Naive thymus-derived CD8-positive, alpha-beta T cell (primary cell): ENCODE measurements around the gene ENOSF1. TPM values are rescaled to one million over a fixed set of nuclear protein-coding genes. Genes with fewer than 3 reads are reported as not detected.

Experiments
- ATAC-seq, 2 donors: fragments of 150-1000 bp; cut with Tn5 transposase in 1 of 2; sonication (Bioruptor Pico), chemical (Tn5 transposase) in 1 of 2; 1 replicate in 1 of 2; 2 replicates in 1 of 2; pipeline ENCODE4 v1.10.0; 2021; ENCODE audit warnings: mild to moderate bottlenecking in 2 of 2, moderate library complexity in 2 of 2
- POLR2A ChIA-PET: fragments of 350-600 bp; sonication (Branson Sonifier 250); formaldehyde crosslinking; loops from one replicate; lab custom pipeline; 2021; ENCODE audit warnings: antibody characterized with exemption; lab: Charles Lee
- DNase-seq, 10 donors: peaks; one replicate each; pipeline versions ENCODE4 v3.0.0 to v3.0.0-alpha.2; 2020 to 2022
- H3K27ac Mint-ChIP-seq, 10 donors: one replicate each; pipeline ENCODE4 v1.8.0; 2020 to 2022; ENCODE audit warnings: mild to moderate bottlenecking in 10 of 10, mixed read lengths in 10 of 10, moderate library complexity in 4 of 10, inconsistent platforms in 1 of 10
- H3K27me3 Mint-ChIP-seq, 5 donors: one replicate each; pipeline ENCODE4 v1.8.0; 2021 to 2022; ENCODE audit warnings: mixed read lengths in 5 of 5
- H3K36me3 Mint-ChIP-seq, 3 donors: one replicate each; pipeline ENCODE4 v1.8.0; 2020 to 2022; ENCODE audit warnings: mixed read lengths in 3 of 3, mild to moderate bottlenecking in 2 of 3, inconsistent platforms in 1 of 3
- H3K4me1 Mint-ChIP-seq, 4 donors: one replicate each; pipeline ENCODE4 v1.8.0; 2021 to 2022; ENCODE audit warnings: mixed read lengths in 4 of 4
- H3K4me3 Mint-ChIP-seq, 10 donors: one replicate each; pipeline ENCODE4 v1.8.0; 2020 to 2022; ENCODE audit warnings: mild to moderate bottlenecking in 10 of 10, mixed read lengths in 10 of 10, moderate library complexity in 6 of 10, inconsistent platforms in 1 of 10
- H3K9me3 Mint-ChIP-seq, 9 donors: one replicate each; pipeline ENCODE4 v1.8.0; 2020 to 2022; ENCODE audit warnings: mixed read lengths in 9 of 9, mild to moderate bottlenecking in 3 of 9, inconsistent platforms in 1 of 9, moderate library complexity in 1 of 9
- polyA plus RNA-seq, 3 donors: library from polyadenylated mRNA; unstranded; fragments of 300-500 nt; fragmentation: Illumina TruSeq; gene quantifications; one replicate each; pipeline ENCODE4 v1.2.3, GENCODE V29; 2021
- total RNA-seq, 8 experiments: library from RNA in 2 of 8; stranded (reverse) in 2 of 8; gene quantifications; one replicate each; pipeline ENCODE4 v1.2.3 and lab custom pipeline; 2021 to 2026

ENOSF1 gene
- total and polyA plus RNA-seq, 5 experiments from 2014 or later = 8.2 to 123 (median 13.8) TPM

- no peak overlapping the region for H3K4me3 Mint-ChIP-seq
- peaks cover 0 to 3% (median under 1%) of the 10 kb centered on the region in 4 donors for H3K4me1 Mint-ChIP-seq
- ATAC-seq = no peak
- peaks cover 16 to 40% (median 28%) of the 10 kb centered on the region in 3 donors for H3K36me3 Mint-ChIP-seq
- no peaks in the 10 kb centered on the region for H3K27me3 Mint-ChIP-seq
- POLR2A ChIA-PET = no interaction called here
- no peak for DNase-seq
- H3K9me3 Mint-ChIP-seq = peaks cover 0 to 6% (median 0%) of the 10 kb centered on the region in 9 donors
- peak overlapping the region in 1 of 10 donors; percentile 4 for H3K27ac Mint-ChIP-seq
Observed at GRCh38 chr18:668260-668659, 44.2 kb downstream of the ENOSF1 start.

DNA sequence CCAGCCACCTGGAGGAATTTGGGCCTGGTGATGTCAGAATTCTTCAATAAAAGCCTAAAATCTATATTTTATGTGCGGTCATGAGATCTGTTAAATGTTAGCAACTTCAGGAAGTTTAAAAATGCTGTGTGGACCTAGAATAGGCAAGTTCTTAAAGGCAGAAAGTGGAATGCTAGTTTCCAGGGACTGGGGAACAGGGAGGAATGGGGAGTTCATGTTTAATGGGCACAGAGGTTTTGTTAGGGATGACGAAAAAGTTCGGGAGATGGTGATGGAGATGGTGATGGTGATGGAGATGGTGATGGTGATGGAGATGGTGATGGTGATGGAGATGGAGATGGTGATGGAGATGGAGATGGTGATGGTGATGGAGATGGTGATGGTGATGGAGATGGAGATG lies 45.8 kb downstream of the ENOSF1 start:
- H3K4me3 Mint-ChIP-seq = no peak overlapping the region
- peak overlapping the region in 1 of 10 donors; percentile 80 for H3K27ac Mint-ChIP-seq
- H3K4me1 Mint-ChIP-seq = peaks cover 0 to 3% (median under 1%) of the 10 kb centered on the region in 4 donors
- POLR2A ChIA-PET = no interaction called here
- DNase-seq (no peak), ATAC-seq (no peak)
- H3K9me3 Mint-ChIP-seq = peaks cover 0 to 7% (median 2%) of the 10 kb centered on the region in 9 donors
- peaks cover 16 to 28% (median 27%) of the 10 kb centered on the region in 3 donors for H3K36me3 Mint-ChIP-seq
- no peaks in the 10 kb centered on the region for H3K27me3 Mint-ChIP-seq

DNA sequence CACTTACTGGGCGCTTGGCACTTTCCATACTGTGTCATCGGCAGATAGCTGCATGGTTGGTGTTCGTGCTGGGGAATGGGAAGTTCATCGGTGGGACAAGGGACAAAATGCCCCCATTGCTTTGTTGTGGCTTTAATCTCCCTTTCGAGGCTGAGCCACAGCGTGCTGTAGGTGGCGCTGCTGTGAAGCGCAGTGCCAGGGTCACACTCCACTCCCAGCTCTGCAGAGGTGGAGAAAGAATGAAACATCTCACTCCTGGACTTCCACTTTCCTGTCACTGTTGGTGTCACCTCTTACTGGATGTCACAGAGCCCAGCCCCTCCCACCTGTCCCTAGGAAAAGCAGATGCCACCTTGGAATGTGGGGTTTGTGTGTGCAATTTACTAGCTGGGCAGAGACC lies 46.3 kb downstream of the ENOSF1 start:
- Mint-ChIP-seq H3K4me3 (no peak overlapping the region), H3K27me3 (peaks cover 0 to 2% (median 0%) of the 10 kb centered on the region in 5 donors), H3K9me3 (peaks cover 0 to 10% (median 6%) of the 10 kb centered on the region in 9 donors), H3K27ac (peak overlapping the region in 1 of 10 donors; percentile 80), H3K36me3 (peaks cover 20 to 27% (median 22%) of the 10 kb centered on the region in 3 donors), H3K4me1 (peaks cover 0 to 3% (median under 1%) of the 10 kb centered on the region in 4 donors)
- POLR2A ChIA-PET = no interaction called here
- ATAC-seq (no peak), DNase-seq (no peak)

GRCh38 chr18:662197-662596 lies 50.2 kb downstream of the ENOSF1 start:
- Mint-ChIP-seq H3K4me3 (no peak overlapping the region), H3K36me3 (peaks cover 0 to 8% (median 5%) of the 10 kb centered on the region in 3 donors), H3K9me3 (peaks cover 0 to 14% (median 3%) of the 10 kb centered on the region in 9 donors), H3K27ac (no peak overlapping the region), H3K27me3 (peaks cover 10 to 28% (median 15%) of the 10 kb centered on the region in 5 donors), H3K4me1 (peaks cover 2 to 11% (median 6%) of the 10 kb centered on the region in 4 donors)
- ATAC-seq = no peak
- no peak for DNase-seq
- POLR2A ChIA-PET = no interaction called here

DNA sequence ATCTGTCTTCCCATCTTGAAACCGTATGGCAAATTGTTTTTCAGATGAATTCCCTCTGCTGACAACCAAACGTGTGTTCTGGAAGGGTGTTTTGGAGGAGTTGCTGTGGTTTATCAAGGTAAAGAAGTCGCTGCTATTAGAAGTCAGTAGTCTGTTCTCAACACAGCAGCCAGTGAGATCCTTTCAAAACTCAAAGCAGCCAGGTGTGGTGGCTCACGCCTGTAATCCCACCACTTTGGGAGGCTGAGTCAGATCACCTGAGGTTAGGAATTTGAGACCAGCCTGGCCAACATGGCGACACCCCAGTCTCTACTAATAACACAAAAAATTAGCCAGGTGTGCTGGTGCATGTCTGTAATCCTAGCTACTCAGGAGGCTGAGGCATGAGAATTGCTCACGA lies 52.8 kb downstream of the ENOSF1 start:
- Mint-ChIP-seq H3K4me1 (peaks cover 2 to 15% (median 8%) of the 10 kb centered on the region in 4 donors), H3K27ac (no peak overlapping the region), H3K36me3 (peaks cover 0 to 14% (median 5%) of the 10 kb centered on the region in 3 donors), H3K9me3 (peaks cover 0 to 14% (median 4%) of the 10 kb centered on the region in 9 donors), H3K27me3 (peaks cover 20 to 48% (median 28%) of the 10 kb centered on the region in 5 donors), H3K4me3 (peak overlapping the region; percentile 74 to 89 (median 82))
- ATAC-seq = no peak
- POLR2A ChIA-PET = no interaction called here
- DNase-seq = no peak

DNA sequence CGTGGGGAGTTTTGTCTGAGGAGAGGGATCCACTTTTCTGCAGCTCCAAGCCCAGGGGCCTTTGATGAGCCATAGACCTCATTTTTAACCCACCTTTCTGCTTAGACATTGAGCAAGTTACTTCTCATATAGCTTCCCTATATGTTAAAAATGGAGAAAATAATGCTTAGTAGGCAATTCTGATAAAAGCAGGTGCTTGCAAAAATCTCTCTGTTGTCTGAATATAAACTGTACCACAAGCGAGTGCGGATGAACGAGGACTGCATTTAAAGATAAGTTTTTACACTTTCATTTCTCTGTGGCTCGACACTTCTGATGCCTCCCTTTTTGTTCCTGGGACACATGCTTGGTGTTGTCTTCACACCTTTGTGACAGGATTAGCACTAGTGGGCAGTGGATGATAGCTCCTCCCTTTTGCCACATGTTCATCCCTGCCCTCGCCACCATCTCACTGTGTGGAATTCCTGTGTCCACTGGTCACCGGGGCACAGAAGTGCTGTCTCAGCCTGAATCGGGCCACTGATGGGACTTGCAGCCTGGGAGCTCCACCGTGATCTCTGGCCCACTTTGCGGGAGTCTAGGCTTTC lies 53.4 kb downstream of the ENOSF1 start:
- H3K4me3 Mint-ChIP-seq = peak overlapping the region; percentile 74 to 90 (median 82)
- H3K27ac Mint-ChIP-seq = no peak overlapping the region
- H3K9me3 Mint-ChIP-seq = peaks cover 0 to 14% (median 4%) of the 10 kb centered on the region in 9 donors
- DNase-seq (no peak), ATAC-seq (no peak)
- H3K4me1 Mint-ChIP-seq = peaks cover 2 to 15% (median 8%) of the 10 kb centered on the region in 4 donors
- peaks cover 24 to 53% (median 32%) of the 10 kb centered on the region in 5 donors for H3K27me3 Mint-ChIP-seq
- peaks cover 0 to 14% (median 5%) of the 10 kb centered on the region in 3 donors for H3K36me3 Mint-ChIP-seq
- POLR2A ChIA-PET = no interaction called here

- POLR2A ChIA-PET = no interaction called here
- Mint-ChIP-seq H3K4me3 (peak overlapping the region; percentile 74 to 90 (median 82)), H3K27me3 (peaks cover 29 to 61% (median 39%) of the 10 kb centered on the region in 5 donors), H3K4me1 (peaks cover 2 to 15% (median 8%) of the 10 kb centered on the region in 4 donors), H3K36me3 (peaks cover 0 to 14% (median 5%) of the 10 kb centered on the region in 3 donors), H3K9me3 (peaks cover 0 to 14% (median 4%) of the 10 kb centered on the region in 9 donors), H3K27ac (no peak overlapping the region)
- ATAC-seq = peak; percentile 58 to 69
- DNase-seq = peak in 7 of 10 donors; percentile 10 to 23 (median 16)
Observed at GRCh38 chr18:658001-658946, 54.2 kb downstream of the ENOSF1 start.

GRCh38 chr18:657311-658000 lies 55.0 kb downstream of the ENOSF1 start, which contains the start of gene TYMS:
Gene TYMS, plus strand, starts transcription at chr18:657653. Its CDS starts 90 bp downstream, at chr18:657743.
- peaks cover 0 to 14% (median 5%) of the 10 kb centered on the region in 3 donors for H3K36me3 Mint-ChIP-seq
- H3K4me3 Mint-ChIP-seq = peak within 1 kb of the TSS; percentile 74 to 90 (median 82)
- no peak within 1 kb of the TSS for H3K27ac Mint-ChIP-seq
- H3K27me3 Mint-ChIP-seq = peaks cover 29 to 62% (median 39%) of the 10 kb centered on the region in 5 donors
- POLR2A ChIA-PET = no interaction called here
- ATAC-seq (peak; percentile 69 to 73), DNase-seq (peak in 6 of 10 donors; percentile 4 to 36 (median 20))
- peaks cover 0 to 14% (median 4%) of the 10 kb centered on the region in 9 donors for H3K9me3 Mint-ChIP-seq
- peaks cover 2 to 15% (median 8%) of the 10 kb centered on the region in 4 donors for H3K4me1 Mint-ChIP-seq

- DNase-seq (no peak), ATAC-seq (no peak)
- Mint-ChIP-seq H3K36me3 (peaks cover 0 to 6% (median 5%) of the 10 kb centered on the region in 3 donors), H3K4me3 (no peak overlapping the region), H3K27ac (no peak overlapping the region), H3K4me1 (peaks cover 3 to 19% (median 10%) of the 10 kb centered on the region in 4 donors), H3K27me3 (peaks cover 29 to 57% (median 44%) of the 10 kb centered on the region in 5 donors), H3K9me3 (peaks cover 0 to 6% (median 0%) of the 10 kb centered on the region in 9 donors)
- POLR2A ChIA-PET = no interaction called here
Observed at GRCh38 chr18:655445-655844, 57.0 kb downstream of the ENOSF1 start.

- POLR2A ChIA-PET = no interaction called here
- ATAC-seq = no peak
Observed at GRCh38 chr18:654601-655000, 57.8 kb downstream of the ENOSF1 start.

DNA sequence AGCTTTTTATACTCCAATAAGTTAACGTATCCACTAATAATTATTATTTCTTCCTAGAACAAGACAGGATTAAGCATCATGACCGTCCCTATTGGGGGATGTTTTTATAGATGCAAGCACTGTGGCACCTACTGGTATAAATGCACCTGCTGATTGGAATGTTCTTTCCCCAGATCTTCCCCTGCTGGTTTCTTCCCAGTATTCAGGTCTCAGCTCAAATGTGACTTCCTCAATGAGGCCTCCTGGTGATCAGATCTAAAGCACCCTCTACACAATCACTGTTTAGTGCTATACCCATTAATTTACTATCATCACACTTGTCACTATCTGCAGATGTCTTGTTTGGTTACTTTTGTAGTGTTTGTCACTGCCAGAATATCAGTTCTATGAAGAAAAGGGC lies 58.9 kb downstream of the ENOSF1 start:
- peaks cover 3 to 14% (median 11%) of the 10 kb centered on the region in 4 donors for H3K4me1 Mint-ChIP-seq
- no peak overlapping the region for H3K27ac Mint-ChIP-seq
- no peak overlapping the region for H3K4me3 Mint-ChIP-seq
- POLR2A ChIA-PET = no interaction called here
- H3K36me3 Mint-ChIP-seq = peaks cover 0 to 6% (median 0%) of the 10 kb centered on the region in 3 donors
- DNase-seq = no peak
- H3K9me3 Mint-ChIP-seq = peaks cover 0 to 3% (median 0%) of the 10 kb centered on the region in 9 donors
- H3K27me3 Mint-ChIP-seq = peaks cover 18 to 43% (median 34%) of the 10 kb centered on the region in 5 donors
- no peak for ATAC-seq

More at GRCh38 chr18:654601-655000, 57.8 kb downstream of the ENOSF1 start:
- no peak for DNase-seq
- H3K4me1 Mint-ChIP-seq = peaks cover 5 to 22% (median 14%) of the 10 kb centered on the region in 4 donors
- H3K4me3 Mint-ChIP-seq = no peak overlapping the region
- peaks cover 0 to 3% (median 0%) of the 10 kb centered on the region in 9 donors for H3K9me3 Mint-ChIP-seq
- H3K27me3 Mint-ChIP-seq = peaks cover 26 to 53% (median 39%) of the 10 kb centered on the region in 5 donors
- H3K36me3 Mint-ChIP-seq = peaks cover 0 to 6% (median 5%) of the 10 kb centered on the region in 3 donors
- no peak overlapping the region for H3K27ac Mint-ChIP-seq

DNA sequence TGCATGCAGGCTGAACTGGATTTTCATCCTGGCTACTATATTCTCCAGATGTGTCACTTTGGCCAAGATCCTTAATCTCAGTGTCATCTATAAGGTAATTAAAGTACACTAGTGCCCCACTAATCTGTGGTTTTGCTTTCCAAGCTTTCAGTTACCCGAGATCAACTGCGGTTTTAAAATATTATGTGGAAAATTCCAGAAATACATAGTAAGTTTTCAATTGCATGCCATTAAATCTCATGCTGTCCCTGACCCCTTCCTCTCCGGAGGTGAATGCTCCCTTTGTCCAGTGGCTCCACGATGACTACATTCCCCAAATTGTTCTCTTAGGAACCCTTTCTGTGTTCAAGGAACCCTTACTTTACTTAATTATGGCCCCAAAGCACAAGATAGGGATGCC lies 60.3 kb downstream of the ENOSF1 start:
- Mint-ChIP-seq H3K4me3 (no peak overlapping the region), H3K4me1 (peaks cover 3 to 10% (median 7%) of the 10 kb centered on the region in 4 donors), H3K27ac (no peak overlapping the region), H3K9me3 (peaks cover 0 to 3% (median 0%) of the 10 kb centered on the region in 9 donors), H3K27me3 (peaks cover 16 to 43% (median 34%) of the 10 kb centered on the region in 5 donors), H3K36me3 (peaks cover 0 to 6% (median 0%) of the 10 kb centered on the region in 3 donors)
- DNase-seq = no peak
- POLR2A ChIA-PET = no interaction called here
- no peak for ATAC-seq
